Gastroesophageal sphincter (tissue), 3 donors: ENCODE data around the gene S100Z.

Experiments used
- CTCF ChIP-seq, 4 experiments: fragments of 200-600 bp in 2 of 4; fragments of 450-650 bp in 2 of 4; sonication (generic) in 1 of 4; IDR thresholded peaks; one replicate each; pipeline ENCODE4 v1.5.1; 2017 to 2019; ENCODE audit warnings: antibody characterized with exemption in 4 of 4, mild to moderate bottlenecking in 2 of 4, moderate library complexity in 2 of 4
- POLR2A ChIP-seq, 2 donors: fragments of 450-650 bp; IDR thresholded peaks; one replicate each; pipeline ENCODE4 v1.6.1; 2017; ENCODE audit warnings: antibody characterized with exemption in 2 of 2, mild to moderate bottlenecking in 2 of 2, moderate library complexity in 1 of 2
- POLR2AphosphoS5 ChIP-seq: sonication (generic); formaldehyde crosslinking; IDR thresholded peaks from one replicate; pipeline ENCODE4 v1.6.1; 2017; ENCODE audit warnings: antibody characterized with exemption

GRCh38 chr5:76956033-76956432 lies 106.2 kb downstream of the S100Z start:
- TF ChIP-seq CTCF (IDR thresholded peaks at IDR 0.05) (no peak), POLR2AphosphoS5 (no peak), POLR2A (IDR thresholded peaks at IDR 0.05) (no peak)
